ENCODE results near the gene PDGFD. TPM values are rescaled to one million over a fixed set of nuclear protein-coding genes. Genes with fewer than 3 reads are reported as not detected.

PDGFD gene
- total RNA-seq, 1 experiment from 2014 or later = 1.7 TPM

- Mint-ChIP-seq H3K4me3 (no peak overlapping the region), H3K27ac (no peak overlapping the region; a peak in 1 of 7 replicates)
Measured at GRCh38 chr11:103875855-103876510, 288.0 kb downstream of the PDGFD start.

More at GRCh38 chr11:103875855-103876510, 288.0 kb downstream of the PDGFD start:
- no peak overlapping the region for H4K5ac ChIP-seq (ENCODE audit: insufficient read length, low read depth, low read length)
- H3T11ph ChIP-seq (ENCODE audit: low read length) = no peak overlapping the region
- H3K79me1 ChIP-seq (ENCODE audit: insufficient read depth, low read depth, low read length, poor library complexity, severe bottlenecking) = no peaks in the 10 kb centered on the region
- H2BK15ac ChIP-seq (ENCODE audit: low read depth, low read length) = no peak overlapping the region
- H3K23me2 ChIP-seq (ENCODE audit: insufficient read length, low read depth, low read length, poor library complexity, severe bottlenecking) = no peaks in the 10 kb centered on the region
- Mint-ChIP-seq H3K4me1 (peaks cover 0 to 3% of the 10 kb centered on the region in 2 experiments; a peak in 1 of 4 replicates), H3K36me3 (ENCODE audit: insufficient read depth in 1 of 3, low read depth in 3 of 3) (peaks cover 0 to 3% (median 2%) of the 10 kb centered on the region in 3 experiments; a peak in 2 of 7 replicates), H3K9me3 (no peaks in the 10 kb centered on the region), H3K27me3 (ENCODE audit: low read depth) (no peaks in the 10 kb centered on the region)
- no peak overlapping the region for H2BK12ac ChIP-seq (ENCODE audit: insufficient read length, low read depth, low read length)
- no peak overlapping the region for H3K56ac ChIP-seq (ENCODE audit: insufficient read length, low read depth, low read length)
- no peaks in the 10 kb centered on the region for H4K20me1 ChIP-seq (ENCODE audit: control insufficient read depth, insufficient read depth, insufficient read length)
- no peak overlapping the region for H3K9ac ChIP-seq (ENCODE audit: extremely low read depth, insufficient read length, low read length)
- H3K79me2 ChIP-seq (ENCODE audit: insufficient read depth, low read length) = no peaks in the 10 kb centered on the region
- no peaks in the 10 kb centered on the region for H3K4me1 ChIP-seq (ENCODE audit: insufficient read depth, low read length)
- H3K14ac ChIP-seq (ENCODE audit: insufficient read depth, low read length) = no peak overlapping the region
- no peak overlapping the region for H3K27ac ChIP-seq (ENCODE audit: insufficient read length, low read depth, low read length)
- no peak overlapping the region for H4K8ac ChIP-seq (replicated peaks; ENCODE audit: insufficient read length, low read depth, low read length)
- TF ChIP-seq CTCF (conservative IDR thresholded peaks at IDR 0.05) = no peak
- H3K18ac ChIP-seq (ENCODE audit: insufficient read length, low read depth, low read length) = no peak overlapping the region
- H3K23ac ChIP-seq (ENCODE audit: insufficient read length, low read depth, low read length) = no peak overlapping the region
- no peak overlapping the region for H3K4ac ChIP-seq (ENCODE audit: low read depth, low read length)
- H3K9me3 ChIP-seq (ENCODE audit: control insufficient read depth, low read depth, low read length) = no peaks in the 10 kb centered on the region
- H2BK20ac ChIP-seq (ENCODE audit: low read depth, low read length, poor library complexity, severe bottlenecking) = no peak overlapping the region
- H3K4me2 ChIP-seq (ENCODE audit: insufficient read depth, insufficient read length, low read length) = no peak overlapping the region
- no peak for DNase-seq
- H2AK5ac ChIP-seq (ENCODE audit: insufficient read length, low read length) = no peak overlapping the region
- H4K91ac ChIP-seq (ENCODE audit: insufficient read length, low read depth, low read length) = no peak overlapping the region
- H2AFZ ChIP-seq (ENCODE audit: low read length) = no peak overlapping the region
- H3K27me3 ChIP-seq (ENCODE audit: insufficient read depth, low read length) = no peaks in the 10 kb centered on the region
- no CpG with 5 or more reads among the region's 2 CpGs for WGBS (ENCODE audit: extremely low coverage, insufficient read length, low lambda C conversion rate)
- H2BK120ac ChIP-seq (ENCODE audit: low read depth, low read length, poor library complexity, severe bottlenecking) = no peak overlapping the region
- no peak overlapping the region for H2BK5ac ChIP-seq (ENCODE audit: insufficient read length, low read length)
